Activated CD4-positive, alpha-beta T cell treated with anti-CD3 and anti-CD28 coated beads, Interleukin-10, Interleukin-2, amounts not matched to agents 100 ng/mL and 50 ng/mL, durations not matched to agents 16 hours and 8 hours (primary cell): Measurements from ENCODE around the gene MYBPC3.

Experiments
- DNase-seq: peaks from one replicate; pipeline ENCODE4 v3.0.0-alpha.2; 2020

MYBPC3 gene

GRCh38 chr11:47352556-47352955, at the start of gene MYBPC3:
TSS of gene MYBPC3 (minus strand) at chr11:47352702. CDS start at chr11:47352647, 55 bp downstream.
- no peak for DNase-seq

DNA sequence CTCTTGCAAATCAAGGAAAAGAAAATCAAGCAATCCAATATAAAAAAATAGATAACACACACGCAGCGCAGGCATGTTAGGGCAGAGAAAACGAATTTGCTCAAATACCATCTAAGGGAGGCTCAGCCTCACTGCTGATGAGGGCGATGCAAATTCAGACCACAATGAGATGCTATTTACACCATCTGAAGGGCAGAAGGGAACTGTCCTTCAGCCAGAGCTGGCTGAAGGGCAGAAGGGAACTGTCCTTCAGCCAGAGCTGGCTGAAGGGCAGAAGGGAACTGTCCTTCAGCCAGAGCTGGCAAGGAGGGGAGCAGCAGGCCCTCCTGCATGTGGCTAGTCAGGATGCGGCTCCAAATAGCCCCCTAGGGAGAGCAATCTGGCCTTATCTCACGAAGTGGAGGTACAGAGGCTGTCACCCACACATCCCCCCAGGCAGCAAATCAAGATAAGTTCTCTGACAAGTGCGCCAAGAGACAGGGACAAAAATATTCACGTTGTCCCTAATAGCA, 48.3 kb upstream of the MYBPC3 start:
- no peak for DNase-seq

DNA sequence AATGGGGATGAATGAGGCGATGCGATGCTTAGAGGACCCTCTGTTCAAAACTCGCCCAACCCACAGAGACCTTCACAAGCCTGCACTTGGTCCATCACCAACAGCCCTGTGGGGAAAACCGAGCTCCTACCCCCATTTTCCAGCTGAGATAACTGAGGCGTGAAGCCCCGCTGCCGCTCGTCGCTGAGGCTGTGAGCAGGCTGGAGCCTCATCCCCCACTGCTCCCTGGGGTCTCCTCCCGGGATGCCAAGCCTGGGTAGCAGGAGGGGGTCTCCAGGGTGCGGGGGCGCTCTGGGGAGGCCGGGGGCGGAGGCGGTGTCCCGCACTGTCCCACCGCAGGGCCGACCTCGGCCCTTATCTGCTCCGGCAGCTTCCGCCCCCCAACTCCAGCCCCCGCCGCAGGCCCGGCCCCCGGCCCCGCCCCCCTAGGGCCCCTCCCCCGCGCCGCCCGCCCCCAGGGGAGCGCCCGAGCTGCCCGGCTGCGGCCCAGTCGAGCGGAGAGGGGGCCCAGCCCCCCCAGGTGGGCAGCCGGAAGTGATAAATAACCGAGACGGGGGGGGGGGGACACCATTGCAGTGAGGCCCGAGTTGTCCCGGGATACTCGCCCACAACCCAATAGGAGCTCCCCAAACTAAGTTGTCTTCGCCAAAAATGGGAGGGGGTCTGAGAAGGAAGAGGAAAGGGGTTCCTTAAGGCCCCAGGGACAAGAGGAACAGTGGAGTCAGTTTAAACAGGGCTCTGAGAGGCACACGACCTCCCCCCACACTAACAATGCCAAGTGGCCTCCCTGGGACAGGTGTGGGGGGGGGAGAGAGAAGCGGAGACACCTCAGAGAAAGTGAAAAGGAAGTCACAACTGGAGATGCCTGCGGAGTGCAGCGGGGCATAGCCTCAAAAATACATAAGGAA, 47.6 kb upstream of the MYBPC3 start:
- DNase-seq = peak; percentile 27

DNA sequence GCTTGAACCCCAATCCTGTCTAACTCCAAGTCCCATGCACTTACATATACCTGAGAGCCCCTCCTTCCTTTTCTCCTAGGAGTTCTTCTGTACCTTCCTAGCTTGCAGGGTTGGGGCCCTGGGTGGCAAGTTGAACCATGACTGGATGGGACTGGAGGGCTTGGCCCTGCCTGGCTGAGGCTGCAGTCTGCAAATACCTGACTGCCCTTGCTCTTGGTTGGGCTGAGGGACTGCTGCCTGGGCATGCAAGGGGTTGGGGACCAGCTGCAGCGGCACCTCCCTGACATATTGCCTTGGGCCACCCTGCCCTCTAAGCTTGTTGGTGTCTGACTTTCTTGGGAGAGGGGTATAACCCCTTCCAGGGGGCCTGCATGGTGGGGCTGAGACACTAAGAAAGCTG, 46.0 kb upstream of the MYBPC3 start:
- no peak for DNase-seq

DNA sequence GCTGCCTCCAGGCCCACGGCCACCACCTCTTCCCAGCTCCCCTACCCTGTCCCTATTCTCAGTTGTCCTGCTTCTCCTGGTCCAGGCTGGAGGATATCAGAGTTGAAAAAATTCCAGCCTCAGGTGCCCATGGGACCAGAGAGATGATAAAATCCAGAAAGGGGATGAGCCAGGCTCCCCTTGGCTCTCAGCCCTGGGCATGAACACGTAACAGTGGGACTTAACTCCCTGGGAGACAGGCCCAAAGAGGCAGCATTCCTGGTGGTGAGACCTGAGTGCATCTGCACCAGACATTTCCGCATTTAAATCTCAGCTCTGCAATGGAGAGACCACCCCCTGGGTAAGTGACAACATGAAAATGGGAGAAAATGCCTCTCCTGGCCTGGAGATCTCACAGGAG, 45.5 kb upstream of the MYBPC3 start:
- no peak for DNase-seq

- DNase-seq = no peak
These were observed 43.5 kb upstream of the MYBPC3 start for GRCh38 chr11:47396049-47396320.

- DNase-seq = no peak
These were observed 42.9 kb upstream of the MYBPC3 start for GRCh38 chr11:47395223-47396048.

DNA sequence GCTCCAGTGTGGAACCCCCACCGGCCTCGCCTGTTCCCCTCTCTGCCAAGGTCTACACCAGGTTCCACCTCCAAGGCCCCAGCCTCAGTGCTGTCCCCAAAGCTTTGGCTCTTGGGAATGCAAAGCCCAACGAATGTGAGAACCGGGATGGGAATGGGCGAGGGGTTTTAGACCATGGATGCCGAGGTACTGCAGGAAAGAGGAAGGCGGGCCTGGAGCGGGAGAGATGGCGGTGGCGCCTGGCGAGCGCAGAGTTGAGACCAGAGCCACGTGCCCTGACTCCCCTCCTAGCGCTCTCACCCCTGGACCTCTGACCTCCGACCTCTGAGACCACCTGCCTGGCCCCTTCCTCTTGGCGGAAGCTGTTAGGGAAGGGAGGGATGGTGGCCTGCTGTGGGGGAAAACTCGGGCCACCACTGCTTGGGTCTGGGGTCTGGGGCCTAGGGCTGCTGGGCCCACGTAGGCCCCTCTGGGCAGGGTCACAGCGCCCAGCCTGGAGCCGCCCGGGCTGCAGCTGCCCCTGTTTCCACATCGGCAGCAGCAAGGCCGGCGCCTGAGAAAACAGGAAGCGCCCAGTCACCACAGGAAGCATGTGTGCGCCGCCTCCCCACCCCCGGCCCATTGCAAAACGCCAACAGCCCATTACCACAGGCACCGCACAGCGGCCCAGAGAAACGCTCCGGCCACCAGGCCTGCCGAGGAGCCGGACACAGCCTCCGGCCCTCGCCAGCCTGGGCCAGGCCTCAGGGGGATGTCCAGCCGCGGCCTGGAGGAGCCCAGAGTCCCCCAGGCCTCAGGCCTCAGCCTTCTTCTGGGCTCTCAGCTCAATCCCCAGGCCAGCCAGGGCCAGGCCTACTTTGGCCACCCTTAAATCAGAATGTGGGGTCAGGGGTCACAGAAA, 42.1 kb upstream of the MYBPC3 start:
- peak; percentile 81 for DNase-seq

DNA sequence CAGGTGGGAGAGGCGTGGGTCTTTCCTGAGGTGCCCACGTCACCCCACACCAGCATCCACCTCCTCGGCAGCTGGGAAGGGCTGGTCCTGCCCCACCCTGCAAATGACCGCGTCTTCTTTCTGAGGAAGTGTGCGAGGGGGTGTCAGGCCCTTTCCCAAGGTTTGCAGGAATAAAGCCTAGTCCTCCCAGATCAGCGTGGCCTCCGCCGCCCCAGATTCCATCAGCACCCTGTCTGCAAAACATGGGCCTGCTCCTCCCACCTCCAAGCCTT, 41.5 kb upstream of the MYBPC3 start:
- DNase-seq = no peak

GRCh38 chr11:47393163-47394049, 40.9 kb upstream of the MYBPC3 start:
- no peak for DNase-seq

DNA sequence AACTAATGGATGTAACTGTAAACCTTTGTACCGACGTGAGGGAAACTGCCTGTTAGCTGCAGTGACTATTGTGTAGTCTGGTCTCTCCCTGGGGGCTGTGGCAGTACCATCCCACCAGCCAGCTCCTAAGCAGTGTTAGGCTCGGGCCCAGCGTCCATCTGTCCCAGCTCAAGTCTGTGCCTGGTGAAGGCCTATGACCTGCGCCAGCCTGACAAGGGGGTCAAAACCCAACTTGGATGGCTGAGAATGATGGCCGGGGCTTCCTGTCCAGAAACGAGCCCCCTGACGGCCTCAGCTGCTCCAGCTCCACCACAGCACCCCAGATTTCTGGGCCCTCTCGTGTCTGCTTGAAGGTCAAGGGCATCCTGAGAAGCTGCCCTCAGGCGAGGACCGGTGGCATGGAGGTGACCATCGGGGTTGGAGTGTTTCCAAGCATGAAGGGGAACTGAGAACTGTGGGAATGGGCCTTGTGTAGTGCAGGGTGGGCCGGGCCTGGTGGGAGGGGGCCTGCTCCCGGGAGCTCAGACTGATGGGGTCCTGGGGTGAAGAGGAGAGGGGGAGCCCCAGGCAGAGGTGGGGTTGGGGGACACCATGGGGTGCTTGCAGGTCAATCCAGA, 40.2 kb upstream of the MYBPC3 start:
- DNase-seq = no peak

DNA sequence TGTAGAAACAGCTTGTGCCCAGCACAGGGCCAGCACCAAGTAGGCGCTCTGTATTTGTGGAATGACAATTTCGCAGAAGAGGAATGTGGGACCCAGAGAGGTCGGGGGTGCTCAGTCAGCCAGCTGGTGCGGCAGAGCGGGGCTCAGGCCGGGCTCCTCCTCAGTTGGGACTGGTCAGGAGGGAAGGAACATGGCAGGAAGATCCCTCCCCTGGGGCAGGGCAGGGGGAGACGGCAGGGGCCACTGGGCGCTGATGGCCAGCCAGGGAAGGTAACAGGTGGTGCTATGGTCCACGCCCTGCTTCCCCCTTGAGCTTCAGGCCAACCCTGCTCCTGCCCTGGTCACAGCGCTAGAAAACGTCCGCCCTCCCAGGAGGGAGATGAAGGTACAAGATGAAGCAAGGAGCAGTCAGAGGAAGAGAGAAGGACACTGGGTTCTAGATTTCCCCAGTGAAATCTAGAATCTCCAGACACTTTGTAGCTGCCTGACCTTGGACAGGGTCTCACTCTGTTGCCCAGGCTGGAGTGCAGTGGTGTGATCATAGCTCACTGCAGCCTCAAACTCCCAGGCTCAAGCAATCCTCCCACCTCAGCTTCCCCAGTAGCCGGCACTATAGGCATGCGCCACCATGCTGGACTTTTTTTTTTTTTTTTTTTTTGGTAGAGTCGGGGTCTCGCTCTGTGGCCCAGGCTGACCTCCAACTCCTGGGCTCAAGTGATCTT, 39.4 kb upstream of the MYBPC3 start:
- no peak for DNase-seq

GRCh38 chr11:47391077-47391583, 38.6 kb upstream of the MYBPC3 start:
- DNase-seq = no peak

- no peak for DNase-seq
These were observed 37.9 kb upstream of the MYBPC3 start for GRCh38 chr11:47390422-47390760.

DNA sequence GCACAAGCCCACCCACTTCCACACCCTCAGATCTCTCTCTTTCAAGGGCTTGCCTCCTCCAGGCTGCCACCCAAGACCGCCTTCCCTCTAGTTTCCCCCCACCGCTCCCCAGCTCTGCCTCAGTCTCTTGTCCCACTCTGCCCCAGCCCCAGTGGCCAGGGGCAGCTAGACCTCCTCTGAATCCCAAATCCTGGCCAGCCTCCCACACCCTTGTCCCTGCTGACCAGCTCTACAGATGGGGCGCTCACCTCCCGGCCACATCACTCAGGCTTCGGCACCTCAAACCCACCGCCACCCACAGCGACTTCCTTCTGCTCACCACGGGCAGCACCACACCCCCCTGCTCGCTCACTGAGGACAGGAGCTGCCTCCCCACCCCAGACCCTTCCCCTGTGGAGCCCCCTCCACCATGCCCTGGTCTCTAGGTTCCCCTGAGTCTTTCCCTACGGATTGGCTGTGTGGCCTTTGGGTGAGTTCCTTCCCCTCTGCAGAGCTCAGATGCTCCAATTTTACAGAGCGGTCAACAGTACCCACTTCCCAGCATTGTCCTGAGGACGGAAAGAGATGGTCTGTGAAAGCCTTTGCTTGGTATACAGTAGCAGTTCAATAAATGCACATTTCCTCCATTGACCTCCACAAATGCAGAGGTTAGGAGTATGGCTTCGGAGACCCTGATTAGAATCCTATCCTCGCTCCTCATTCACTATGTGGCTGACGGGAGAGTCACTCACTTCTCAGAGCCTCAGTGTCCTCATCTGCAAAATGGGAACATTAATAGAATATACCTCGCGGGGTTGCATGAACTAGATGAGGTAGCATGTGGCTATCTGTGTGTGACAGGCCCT, 37.3 kb upstream of the MYBPC3 start:
- DNase-seq = no peak

DNA sequence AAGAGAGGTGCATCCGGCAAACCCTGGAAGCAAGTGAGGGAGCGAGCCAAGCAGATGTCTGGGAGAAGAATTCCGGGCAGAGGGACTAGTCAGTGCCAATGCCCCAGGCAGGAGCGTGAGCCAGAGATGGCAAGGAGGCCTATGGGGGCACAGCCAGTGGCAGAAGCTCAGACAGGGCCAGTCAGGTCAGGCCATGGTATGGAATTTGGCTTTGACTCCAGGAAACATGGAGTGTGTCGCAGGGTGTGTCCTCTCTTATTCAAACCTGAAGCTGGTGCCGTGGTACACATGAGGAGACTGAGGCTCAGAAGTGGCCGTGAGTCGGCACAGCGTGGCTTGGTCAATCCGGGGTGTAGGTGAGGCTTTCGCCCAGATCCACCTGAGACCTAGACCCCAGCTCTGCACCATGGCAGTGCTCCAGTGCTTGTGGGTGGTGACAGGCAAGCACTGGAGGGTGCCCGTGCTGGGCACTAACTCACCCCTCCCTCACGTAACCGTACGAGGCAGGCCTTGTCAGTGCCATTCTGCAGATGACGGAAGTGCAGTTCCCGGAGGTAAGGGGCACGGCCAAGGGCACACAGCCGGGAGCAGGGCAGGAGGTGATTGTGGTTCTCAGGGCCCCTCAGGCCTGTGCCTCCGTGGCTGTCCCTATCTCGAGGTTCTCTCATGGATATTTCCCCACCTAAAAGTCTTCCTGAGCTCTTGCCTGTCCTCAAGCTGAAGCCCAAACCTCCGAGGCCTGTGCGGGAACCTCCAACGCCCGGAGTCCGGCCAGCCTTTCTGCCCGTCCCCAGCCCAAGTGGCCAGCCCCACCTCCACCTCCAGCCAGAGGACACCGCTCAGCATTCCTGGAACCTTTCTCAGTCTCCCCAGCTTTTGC, 36.4 kb upstream of the MYBPC3 start:
- no peak for DNase-seq

- no peak for DNase-seq
These were observed 35.6 kb upstream of the MYBPC3 start for GRCh38 chr11:47387944-47388696.

- DNase-seq = no peak
These were observed 32.0 kb upstream of the MYBPC3 start for GRCh38 chr11:47384498-47384897.
